Fibroblast of skin of back (primary cell): ENCODE data around the gene DNAH8.

Experiments used
- DNase-seq: peaks from one replicate; pipeline ENCODE4 v3.0.0-alpha.2; 2013

The DNAH8 gene

DNA sequence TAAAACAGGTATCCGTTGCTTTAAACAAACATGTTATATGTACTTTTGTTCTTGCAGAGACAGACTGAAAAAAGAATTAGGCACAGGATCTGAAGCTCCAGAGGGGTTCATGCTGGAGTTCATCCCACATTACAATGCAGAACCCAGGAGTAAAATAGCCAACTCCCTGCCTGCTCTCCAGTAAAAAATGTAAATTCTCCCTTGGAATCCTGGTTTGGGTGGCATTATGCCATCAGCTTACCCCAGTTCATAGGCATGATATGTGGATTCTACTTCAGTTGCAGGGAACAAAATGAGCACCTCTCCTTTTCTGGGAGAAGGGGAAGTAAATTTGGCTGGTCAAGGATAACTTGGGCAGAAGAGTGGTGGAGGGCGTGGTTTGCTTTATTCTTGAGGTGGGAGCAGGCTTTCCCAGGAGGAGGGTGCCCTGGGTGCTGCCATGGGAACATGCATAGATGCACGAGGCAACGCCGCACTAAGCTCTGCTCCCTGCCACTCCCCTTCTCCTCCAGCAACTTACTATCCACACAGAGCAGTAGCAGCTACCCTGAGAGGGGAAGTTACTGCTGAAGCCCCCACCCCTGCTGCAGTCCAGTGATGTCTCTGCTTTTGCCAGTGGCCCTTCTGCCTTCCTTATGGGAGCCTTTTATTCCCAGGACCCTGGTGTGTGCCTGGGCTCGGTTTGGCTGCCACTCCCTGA is 261.8 kb downstream of the DNAH8 start:
- DNase-seq = no peak

DNA sequence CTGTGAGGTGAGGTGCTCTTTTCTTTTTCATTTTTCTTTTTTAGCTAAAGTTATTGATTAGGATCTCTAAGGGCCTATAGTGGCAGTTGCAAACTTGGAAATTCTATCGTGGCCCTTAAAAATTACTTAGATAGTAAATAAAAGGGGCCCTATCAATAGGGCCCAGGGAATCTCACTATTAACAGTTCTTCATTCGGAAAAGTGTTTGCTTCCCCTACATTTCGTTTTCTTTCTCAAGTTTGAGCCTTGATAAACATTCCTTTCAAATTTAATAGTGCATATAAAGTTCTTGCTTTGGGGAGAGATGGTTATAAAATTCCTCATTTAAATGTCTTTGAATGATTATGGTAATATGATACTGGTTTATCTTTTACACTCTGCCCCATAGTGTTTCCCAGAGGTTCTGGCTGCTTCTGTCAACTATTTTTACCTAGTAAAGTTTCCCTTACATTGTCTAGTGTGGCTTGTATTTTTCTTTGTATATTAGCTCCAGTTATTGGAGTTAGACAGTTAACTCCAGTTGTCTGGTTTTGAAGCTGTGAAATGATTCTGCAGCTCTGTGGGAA is 263.1 kb downstream of the DNAH8 start:
- DNase-seq = no peak

DNA sequence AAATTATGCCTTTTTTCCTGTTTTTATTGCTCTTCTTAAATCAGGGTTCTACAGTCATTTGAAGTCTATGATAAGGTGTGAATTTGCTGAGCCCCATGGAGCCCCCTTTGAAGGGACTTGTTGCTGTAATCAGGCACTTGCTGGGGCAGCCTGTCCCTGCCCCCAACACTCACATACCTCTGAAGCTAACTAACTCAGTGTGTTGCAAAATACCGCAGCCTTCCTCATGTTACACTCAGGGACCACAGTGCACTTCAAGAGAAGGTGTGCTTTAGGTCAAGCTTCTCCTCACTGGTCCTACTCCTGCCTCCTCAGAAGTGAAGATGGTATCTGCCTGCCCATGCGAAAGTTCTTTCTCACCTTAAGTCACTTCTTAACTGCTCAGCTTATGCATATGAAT is 267.4 kb downstream of the DNAH8 start:
- DNase-seq = no peak

DNA sequence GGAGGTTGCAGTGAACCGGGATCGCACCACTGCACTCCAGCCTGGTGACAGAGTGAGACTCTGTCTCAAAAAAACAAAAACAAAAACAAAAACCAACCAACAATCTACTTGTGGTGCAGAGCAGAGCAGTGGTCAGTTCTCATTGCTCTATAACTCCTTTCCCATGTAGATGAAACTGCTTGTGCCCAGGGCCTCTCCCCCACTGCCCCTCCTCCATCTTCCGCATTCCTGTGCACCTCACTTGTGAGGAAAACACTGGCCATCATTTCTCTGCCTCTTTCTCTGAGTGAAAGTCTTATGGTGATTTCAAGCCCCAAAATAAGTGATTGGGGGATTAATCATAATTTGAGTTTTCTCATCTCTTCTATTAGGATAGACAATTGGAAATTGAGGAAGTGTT is 269.6 kb downstream of the DNAH8 start:
- DNase-seq = no peak

DNA sequence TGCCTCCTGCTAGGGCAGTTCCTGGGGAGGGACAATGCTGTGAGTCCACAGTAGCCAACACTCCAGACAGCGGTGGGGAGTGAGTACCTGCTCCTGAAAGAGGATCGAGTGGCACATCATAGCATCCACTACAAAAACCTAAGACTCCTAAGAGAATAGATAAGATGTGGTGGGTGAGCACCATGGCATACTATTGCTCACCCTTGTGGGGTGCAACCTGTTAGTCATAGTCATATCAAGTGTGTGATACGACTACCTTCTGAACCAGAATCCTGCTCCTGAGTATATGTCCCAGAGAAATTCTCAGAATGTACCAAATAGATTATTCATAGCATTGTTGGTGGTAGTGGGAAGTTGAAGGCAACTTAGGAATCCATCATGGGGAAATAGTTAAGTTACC is 270.7 kb downstream of the DNAH8 start:
- no peak for DNase-seq

DNA sequence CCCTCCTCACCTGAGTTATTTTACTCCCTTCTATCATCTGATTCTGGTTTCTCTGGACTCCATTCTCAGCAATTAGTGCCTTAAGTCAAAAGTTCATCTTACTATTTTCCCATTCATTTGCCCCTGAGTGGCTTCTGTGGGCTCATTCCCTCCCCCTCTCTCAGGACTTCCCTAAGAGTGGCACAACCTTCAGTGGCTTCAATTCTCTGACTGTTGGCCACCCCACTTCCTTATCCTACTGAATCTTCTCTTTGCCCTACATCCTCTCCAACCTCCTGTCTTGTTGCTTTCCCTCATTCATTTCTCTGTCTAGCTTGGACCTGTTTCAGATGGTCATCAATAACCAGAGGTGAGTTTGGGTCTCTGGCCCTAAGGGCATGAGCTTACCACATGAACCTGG is 272.4 kb downstream of the DNAH8 start:
- DNase-seq = no peak

DNA sequence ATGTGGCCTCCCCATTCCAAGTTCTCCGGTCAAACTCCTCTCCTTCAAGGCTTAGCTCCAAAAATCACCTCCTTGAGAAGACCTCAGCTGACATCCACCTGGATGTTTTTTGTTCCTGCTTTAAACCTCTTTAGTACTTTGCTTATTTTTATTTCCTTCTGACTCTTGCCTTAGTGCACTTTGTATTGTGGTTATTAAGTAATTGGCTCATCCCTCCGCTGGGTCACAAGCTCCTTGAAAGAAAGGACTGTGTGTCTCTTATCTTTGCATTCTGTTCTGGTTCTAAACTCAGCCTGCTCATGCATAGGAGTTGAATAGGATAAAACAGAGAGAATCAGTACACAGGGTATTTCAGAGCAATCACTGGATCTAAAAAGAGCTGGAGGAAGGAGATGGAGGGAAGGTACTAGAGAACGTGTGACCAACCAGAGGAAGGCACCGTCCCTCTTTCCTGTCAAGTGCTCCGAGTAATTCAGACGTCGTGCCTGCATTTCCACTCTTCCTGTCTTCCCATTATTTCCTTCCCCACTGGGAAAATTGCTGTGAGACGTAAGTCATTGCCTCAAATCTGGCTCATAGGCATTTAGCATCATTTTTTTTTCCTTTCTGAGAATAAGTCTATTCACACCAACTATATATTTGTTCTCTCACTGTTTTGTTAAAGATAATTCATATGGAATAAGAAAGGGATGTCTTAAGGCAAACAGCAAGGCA is 273.8 kb downstream of the DNAH8 start:
- DNase-seq = no peak

DNA sequence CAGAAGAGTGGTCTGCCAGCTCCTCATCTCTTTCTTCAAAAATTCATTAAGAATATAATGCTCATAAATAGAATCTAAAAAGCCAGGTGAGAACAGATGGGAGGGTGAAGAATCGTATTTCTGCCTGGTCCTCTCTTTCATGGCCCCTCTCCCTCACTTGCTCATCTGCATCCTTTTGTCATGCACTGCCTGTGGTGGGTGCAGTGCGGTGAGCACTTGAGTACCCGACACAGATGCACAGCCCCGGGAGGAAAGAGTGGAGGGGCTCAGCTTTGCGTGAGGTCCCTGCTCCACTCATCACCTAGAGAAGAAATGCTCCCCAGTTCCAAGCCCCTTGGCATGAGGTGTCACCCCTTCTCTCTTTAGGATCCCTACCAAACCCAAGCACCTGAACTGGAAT is 275.4 kb downstream of the DNAH8 start:
- no peak for DNase-seq

DNA sequence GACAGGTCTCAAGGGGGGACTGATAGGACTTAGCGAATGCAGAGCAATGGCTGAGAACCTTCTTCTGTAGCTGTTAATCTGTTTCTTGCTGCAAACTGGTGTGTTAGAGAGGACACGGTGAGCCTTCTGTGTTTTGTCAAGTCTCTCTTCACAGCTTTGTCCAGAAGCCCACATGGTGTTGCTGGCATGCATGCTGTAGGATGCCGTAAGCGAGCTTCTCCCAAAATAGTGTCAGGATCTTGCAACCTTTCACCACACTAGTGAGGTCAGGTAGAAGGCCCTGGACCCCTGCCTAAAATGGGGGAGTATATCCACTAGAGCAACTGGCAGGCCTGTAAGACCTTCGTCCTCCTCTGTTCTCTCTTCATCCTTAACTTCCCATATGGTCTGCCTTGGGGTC is 281.6 kb downstream of the DNAH8 start:
- no peak for DNase-seq

DNA sequence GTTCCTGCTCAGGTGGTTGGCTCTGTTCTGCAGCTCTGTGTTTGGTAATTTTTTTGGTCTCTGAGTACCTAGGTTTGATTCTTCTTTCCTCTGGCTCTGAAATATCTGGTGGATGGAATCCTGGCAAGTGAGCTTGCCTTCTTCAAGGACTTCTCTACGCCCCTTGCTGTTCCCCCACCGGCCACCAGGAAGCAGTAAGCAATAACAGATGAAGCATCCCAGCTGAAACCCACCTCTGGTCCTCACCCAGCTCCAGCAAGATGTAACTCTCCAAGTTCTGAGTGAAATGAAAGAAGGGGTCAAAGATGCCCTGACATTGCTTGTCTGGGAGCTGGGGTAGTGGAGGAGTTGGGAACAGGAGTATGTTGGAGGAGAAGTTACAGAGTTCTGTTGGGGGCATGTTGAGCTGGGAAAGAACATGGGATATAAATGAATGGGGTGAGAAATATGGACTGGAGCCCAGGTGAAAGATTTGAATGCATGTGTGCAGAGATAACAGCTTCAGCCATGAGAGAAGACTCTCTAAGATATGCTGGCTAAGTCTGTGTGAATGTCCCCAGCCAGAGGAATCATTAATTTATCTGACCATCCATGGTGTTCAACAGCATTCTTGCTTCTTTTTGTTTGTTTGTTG is 282.1 kb downstream of the DNAH8 start:
- peak; percentile 6 for DNase-seq

DNA sequence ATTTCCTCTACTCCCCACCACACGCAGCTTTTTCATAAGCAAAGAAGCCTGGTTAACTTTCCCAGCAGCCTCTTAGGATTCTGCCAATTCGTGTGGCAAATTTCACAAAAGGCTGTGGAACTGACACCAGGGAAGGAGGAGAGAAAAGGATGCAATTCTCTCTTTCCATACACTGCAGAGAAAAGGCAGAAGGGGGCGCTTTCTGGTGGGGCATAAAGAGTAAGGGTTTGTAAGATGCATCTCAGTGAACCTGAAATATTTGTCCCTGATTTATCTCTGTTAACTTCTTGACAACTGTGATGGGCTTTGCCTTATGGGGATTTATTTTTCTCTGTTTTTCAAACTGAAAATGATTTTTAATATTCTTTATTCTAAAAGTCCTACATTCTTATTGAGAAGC is 288.0 kb downstream of the DNAH8 start:
- no peak for DNase-seq

DNA sequence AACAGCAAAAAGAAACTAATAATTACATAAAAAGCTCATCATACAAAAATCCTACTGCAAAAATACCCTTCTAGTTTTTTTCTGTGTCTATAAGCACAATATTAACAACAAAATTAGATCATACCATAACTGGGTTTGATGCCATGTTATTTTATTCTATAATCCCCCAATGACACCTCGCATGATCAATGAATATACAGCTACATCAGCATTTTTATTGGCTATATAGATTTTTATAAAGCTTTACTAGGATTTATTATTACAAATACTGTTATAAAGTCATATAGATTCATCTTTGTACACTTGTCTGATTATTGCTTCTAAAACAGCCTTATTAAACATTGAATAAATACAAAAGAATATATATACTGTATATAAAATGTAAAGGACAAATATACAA is 288.4 kb downstream of the DNAH8 start:
- no peak for DNase-seq

DNA sequence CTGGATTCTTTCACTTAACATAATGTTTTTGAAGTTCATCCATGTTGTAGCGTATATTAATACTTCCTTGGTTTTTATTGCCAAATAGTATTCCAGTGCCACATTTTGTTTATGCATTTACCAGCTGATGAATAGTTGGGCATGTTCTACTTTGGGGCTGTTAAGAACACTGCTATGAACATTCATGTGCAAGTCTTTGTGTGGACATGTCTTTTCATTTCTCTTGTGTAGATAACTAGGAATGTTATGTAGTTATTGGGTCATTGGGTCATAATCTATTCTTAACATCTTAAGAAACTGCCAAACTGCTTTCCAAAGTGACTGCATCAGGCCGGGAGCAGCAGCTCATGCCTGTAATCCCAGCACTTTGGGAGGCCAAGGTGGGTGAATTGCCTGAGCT is 289.7 kb downstream of the DNAH8 start:
- no peak for DNase-seq

DNA sequence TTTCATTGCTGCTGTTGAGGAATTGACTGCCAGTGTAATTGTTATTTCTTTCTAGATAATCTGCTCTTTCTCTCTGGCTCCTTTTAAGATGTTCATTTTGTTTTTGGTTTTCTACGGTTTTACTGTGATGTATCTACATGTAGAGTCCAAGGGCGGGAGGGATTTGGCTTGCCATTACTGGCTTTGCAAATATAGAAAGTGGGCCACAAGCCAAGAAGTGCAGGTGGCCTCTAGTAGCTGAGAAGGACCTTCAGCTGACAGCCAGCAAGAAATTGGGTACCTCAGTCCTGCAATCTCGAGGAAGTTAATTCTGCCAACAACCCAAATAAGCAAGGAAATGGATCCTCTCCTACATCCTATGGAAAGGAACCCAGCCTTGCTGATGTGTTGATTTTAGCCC is 290.7 kb downstream of the DNAH8 start:
- no peak for DNase-seq

DNA sequence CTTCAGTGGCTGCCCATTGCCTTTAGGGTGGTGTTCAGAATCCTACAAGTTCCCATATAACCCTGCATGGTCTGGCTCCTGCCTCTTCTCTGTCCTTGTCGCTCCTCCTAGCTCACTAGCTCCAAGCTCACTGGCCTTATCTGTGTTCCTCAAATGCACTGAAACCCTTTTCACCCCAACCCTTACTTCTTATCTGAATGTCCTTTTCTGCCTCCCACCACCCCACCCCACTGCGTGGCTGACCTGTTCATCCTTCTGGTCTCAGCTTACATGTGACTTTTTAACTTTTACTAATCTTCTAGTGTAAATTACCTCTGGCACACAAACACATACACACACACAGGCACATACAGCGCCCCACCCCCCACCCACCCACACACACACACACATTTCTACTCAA is 292.5 kb downstream of the DNAH8 start:
- DNase-seq = no peak

DNA sequence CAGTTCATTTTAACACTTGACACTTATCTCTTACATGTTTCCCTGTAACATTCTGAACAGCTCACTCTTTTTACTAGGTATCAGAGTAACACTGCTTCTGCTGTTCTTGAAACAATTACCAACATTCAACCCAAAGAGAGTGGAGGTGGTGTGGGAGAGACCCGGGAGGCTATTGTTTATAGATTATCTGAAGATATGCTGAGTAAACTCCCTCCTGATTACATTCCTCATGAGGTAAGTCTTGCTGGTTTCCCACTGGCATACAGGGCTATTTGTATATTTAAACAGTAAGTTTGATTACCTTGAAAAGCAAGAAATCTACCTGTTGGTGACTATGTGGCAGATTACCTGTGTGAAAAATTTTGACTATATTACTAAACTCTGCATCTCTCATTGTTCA is 293.6 kb downstream of the DNAH8 start:
- DNase-seq = no peak

DNA sequence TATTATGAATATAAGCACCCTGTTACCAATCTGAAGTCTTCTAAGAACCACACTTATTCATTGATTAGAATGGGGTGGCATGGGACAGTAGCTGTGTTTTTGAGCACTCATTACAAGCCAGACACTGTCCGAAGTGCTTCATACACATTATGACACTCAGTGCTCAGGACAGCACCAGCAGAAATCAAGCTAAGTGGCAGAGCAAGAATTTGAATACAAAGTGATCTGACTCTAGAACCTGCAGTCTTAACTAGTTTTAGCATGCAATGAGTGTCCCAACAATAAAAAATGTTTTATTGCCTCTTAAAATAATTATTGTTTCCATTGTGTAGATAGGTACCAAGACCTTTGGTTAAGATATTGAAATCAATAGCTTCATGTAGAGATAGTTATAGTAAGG is 294.4 kb downstream of the DNAH8 start:
- no peak for DNase-seq

DNA sequence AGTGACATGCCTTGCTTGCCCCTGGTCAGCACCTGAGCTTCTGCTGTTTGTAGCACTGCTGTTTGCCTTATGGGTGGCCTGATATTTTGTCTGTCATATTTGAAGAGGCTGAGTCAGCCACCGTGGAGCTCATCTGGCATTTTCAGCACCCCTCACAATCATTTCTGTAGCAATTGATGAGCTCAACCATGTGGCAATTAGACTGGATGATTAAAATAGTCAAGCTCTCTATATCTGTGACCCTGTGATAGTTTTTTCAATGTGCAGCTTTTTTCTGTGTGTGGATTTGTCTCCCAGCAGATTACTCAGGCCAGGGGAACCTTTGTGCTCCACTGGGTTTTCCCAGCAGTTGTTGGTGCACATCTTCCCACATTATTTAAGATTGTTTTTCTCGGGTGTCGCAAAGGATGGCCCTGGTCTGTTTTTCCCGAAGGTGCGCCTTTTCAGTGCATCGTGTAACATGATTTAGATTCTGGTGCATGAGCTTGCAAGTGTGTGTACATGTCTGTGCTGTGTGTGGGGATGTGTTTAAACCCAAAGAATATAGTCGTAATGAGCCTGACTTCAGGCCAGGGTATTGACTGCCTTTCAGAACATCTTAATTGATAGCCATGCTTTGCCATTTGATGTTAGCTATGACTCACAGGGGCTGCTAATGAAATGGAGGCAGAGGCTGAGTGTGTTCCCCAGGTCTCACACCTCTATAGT is 301.9 kb downstream of the DNAH8 start:
- DNase-seq = no peak

DNA sequence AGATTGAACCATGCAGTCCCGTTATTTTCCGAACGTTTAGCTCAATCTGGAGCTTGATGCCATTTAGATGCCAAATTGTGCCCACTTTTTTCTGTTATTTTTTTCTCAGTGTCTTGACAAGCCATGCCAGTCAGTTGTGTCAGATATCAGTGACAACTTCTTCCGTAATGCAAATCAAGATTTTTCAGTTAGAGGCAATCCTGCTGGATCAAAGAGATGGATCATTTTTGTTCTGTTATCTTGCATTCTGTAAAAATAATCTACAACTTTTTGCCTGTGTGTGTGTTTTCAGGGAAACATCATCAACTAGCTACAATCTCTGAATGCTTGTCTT is 302.4 kb downstream of the DNAH8 start:
- no peak for DNase-seq

DNA sequence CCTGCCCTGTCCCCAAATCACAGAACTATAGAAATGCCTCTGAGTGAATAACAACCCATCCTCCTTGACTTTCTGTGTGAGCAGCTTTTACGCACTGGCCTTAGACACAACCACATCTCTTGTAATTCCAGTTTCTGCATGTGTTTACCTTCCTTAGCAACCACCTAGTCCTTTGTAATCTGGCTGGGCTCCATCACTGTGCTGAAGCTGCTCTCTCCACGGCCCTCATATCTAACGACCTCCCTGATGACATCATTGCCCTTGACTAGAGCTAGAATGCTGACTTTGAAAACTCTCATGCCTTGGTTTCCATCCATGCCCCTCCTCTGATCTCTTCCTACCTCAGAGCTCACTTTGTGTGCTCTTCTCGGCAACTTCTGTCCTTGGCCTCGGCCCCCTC is 303.0 kb downstream of the DNAH8 start:
- no peak for DNase-seq

DNA sequence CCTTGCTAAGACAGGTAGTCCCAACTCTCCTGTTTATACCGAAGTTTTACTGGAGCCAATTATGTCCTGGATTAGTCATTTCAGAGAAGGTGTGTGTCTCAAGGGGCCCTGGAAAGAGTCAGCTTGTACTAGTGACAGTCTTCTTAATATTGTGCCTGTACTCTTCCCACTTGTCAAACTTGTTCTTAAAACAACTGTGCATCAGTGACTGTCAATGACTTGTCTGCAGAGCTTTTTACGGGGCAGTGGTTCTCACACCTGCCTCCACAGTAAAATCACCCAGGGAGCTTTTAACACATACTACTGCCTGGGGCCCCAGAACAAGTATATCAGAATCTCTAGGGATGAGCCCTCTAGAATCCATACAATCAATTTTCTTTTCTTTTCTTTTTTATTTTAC is 305.0 kb downstream of the DNAH8 start:
- DNase-seq = no peak

DNA sequence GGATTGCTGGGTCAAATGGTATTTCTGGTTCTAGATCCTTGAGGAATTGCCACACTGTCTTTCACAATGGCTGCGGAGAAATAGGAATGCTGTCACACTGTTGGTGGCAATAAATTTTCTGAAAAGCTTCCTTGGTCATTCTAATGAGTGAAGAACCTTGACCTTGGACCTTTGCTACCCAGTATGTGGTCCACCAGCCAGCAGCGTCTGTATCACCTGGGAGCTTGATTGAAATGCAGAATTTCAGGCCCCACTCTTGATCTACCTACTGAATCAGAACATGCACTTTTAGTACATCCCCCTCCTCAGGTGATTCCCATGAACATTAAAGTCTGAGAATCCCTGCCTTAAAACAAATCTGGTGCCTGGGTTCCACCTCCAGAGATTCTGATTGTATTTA is 305.9 kb downstream of the DNAH8 start:
- no peak for DNase-seq

DNA sequence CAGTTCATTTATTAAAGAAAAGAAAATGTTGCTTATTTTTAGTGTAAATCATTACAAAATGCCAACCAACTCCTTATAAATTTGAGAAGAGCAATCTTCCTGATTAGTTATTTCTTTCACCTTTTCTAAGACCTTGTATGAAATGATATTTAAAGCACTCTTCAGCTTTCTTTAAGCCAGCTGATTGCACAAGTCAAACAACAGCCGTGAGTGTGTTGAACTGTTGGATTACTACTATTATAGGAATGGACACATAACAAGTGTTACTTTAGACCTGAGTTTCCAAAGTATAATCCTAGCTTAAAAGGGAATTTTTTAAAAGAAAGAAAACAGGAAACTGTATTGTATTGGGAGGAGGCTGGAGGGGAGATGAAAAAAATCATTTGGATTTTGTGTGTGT is 306.7 kb downstream of the DNAH8 start:
- DNase-seq = no peak
